Measurements from ENCODE around the gene PASK. TPM values are rescaled to one million over a fixed set of nuclear protein-coding genes. Genes with fewer than 3 reads are reported as not detected.

Gene PASK
- total RNA-seq, 1 donor from 2014 or later: 15.7 TPM

DNA sequence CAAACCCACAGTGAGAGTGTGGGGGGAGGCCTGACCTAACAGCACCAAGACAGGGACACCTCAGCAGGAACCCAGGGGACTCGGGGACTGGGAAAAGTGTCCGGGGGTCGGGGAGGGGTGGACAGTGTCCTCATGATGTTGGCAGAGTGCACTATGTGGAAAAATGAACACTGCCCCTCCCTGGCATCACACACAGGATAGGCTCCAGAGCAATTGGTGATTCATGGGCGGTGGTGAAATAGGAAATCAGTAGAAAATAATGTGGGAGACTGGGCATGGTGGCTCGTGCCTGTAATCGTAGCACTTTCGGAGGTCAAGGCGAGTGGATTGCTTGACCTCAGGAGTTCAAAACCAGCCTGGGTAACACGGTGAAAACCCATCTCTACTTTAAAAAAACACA, 35.6 kb upstream of the PASK start:
- no peak overlapping the region for H3K27ac ChIP-seq
- TF ChIP-seq, protein P1, sequence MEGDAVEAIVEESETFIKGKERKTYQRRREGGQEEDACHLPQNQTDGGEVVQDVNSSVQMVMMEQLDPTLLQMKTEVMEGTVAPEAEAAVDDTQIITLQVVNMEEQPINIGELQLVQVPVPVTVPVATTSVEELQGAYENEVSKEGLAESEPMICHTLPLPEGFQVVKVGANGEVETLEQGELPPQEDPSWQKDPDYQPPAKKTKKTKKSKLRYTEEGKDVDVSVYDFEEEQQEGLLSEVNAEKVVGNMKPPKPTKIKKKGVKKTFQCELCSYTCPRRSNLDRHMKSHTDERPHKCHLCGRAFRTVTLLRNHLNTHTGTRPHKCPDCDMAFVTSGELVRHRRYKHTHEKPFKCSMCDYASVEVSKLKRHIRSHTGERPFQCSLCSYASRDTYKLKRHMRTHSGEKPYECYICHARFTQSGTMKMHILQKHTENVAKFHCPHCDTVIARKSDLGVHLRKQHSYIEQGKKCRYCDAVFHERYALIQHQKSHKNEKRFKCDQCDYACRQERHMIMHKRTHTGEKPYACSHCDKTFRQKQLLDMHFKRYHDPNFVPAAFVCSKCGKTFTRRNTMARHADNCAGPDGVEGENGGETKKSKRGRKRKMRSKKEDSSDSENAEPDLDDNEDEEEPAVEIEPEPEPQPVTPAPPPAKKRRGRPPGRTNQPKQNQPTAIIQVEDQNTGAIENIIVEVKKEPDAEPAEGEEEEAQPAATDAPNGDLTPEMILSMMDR (IDR thresholded peaks at IDR 0.05): no peak
- H3K9me3 ChIP-seq: no peaks in the 10 kb centered on the region
- peaks cover 20% of the 10 kb centered on the region for H3K36me3 ChIP-seq
- H3K27me3 ChIP-seq: no peaks in the 10 kb centered on the region
- no peaks in the 10 kb centered on the region for H3K4me1 ChIP-seq
- ATAC-seq (no peak), DNase-seq (no peak)
- intact Hi-C loops (cut with DNase I): no loop called here
- no peak overlapping the region for H3K4me3 ChIP-seq

DNA sequence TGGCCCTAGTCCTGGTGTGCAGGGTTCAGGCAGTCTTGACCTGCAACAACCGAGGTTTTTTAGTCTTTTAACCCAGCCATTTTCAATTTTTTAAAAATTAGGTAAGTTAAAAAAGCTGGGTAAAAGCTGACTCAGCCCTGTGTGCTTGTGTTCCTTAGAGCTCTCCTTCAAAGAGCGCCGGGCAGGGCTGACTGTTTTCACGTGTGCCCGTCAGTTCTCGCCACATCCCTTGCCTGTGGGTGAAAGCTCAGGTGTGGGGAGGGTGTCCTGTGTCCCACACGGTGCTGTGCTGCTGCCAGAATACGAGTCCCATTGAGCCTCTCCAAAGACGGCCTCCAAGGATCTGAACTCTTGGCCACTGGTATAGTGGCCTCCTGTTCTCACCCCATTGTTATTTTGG, 33.9 kb upstream of the PASK start:
- ATAC-seq (no peak), DNase-seq (no peak)
- Histone ChIP-seq H3K27me3 (no peaks in the 10 kb centered on the region), H3K27ac (no peak overlapping the region), H3K4me3 (no peak overlapping the region), H3K36me3 (peaks cover 30% of the 10 kb centered on the region), H3K4me1 (no peaks in the 10 kb centered on the region), H3K9me3 (no peaks in the 10 kb centered on the region)
- TF ChIP-seq, protein P1 (IDR thresholded peaks at IDR 0.05): no peak
- intact Hi-C loops (cut with DNase I): no loop called here

DNA sequence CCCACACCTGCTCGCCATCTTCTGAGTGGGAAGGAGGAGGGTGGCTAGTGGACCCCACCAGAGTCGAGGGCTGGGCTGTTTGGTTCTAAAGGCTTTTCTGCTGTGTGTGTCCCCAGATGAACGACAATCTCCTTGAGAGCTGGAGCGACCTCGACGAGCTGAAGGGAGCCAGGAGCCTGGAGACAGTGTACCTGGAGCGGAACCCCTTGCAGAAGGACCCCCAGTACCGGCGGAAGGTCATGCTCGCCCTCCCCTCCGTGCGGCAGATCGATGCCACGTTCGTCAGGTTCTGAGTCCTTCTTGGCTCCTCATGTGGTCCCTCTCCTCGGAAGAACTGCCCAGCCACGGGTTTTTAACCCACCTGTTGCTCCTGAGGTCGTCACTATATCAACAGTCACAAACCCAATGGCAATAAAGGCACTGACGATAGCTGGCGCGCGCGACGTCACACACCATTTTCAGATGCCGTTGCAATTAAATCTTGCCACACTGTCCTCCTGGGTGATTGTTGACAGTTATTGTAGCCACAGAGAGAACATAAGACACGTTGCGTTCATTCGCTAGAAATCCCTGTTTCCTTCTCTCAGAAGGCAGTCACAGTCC, 33.4 kb upstream of the PASK start:
- Histone ChIP-seq H3K27me3 (no peaks in the 10 kb centered on the region), H3K27ac (no peak overlapping the region), H3K9me3 (no peaks in the 10 kb centered on the region), H3K4me3 (no peak overlapping the region), H3K36me3 (peaks cover 36% of the 10 kb centered on the region), H3K4me1 (no peaks in the 10 kb centered on the region)
- DNase-seq: no peak
- intact Hi-C loops (cut with DNase I): no loop called here
- ATAC-seq: no peak
- TF ChIP-seq, protein P1 (IDR thresholded peaks at IDR 0.05): no peak

DNA sequence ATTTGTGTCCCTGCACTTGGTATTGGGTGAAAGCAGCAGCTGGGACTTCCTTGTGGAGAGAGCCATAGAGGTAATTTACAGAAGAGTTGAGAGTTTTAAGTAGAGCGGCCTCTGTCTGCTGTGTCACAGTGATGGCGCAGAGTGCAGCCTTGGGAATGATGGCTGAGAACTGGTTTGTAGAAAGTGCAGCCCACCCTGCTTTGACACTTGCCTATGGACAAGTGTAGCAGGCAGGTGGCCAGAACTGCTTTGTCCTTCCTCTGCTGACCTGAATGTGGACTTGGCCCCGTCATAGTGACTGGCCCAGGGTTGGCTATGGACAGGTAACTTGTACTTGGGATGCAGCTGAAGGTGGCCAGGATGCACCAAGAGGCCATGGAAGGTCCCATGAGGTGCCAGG, 32.9 kb upstream of the PASK start:
- intact Hi-C loops (cut with DNase I): no loop called here
- no peaks in the 10 kb centered on the region for H3K4me1 ChIP-seq
- H3K4me3 ChIP-seq: no peak overlapping the region
- H3K27ac ChIP-seq: no peak overlapping the region
- peaks cover 37% of the 10 kb centered on the region for H3K36me3 ChIP-seq
- DNase-seq (no peak), ATAC-seq (no peak)
- TF ChIP-seq, protein P1 (IDR thresholded peaks at IDR 0.05): no peak
- no peaks in the 10 kb centered on the region for H3K9me3 ChIP-seq
- no peaks in the 10 kb centered on the region for H3K27me3 ChIP-seq

DNA sequence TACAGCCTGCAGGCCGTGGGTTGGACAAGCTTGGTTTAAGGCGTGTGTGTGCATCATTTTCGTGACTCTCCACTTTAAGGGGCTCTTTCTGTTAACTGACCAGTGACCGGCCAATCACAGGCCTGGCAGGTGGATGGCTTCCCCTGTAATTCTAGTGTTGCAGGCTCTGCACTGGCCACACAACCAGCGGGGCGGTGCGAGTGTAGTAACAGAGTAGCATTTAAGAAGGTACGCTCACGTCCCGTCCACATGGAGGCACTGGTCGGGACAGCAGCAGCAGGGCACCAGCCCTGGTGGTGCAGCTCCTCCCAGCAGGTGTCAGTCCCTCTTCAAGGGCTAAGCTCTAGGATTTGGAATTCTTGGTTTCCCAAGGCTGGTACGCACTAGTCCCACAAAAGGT, 31.2 kb upstream of the PASK start:
- intact Hi-C loops (cut with DNase I): no loop called here
- Histone ChIP-seq H3K9me3 (no peaks in the 10 kb centered on the region), H3K27ac (no peak overlapping the region), H3K36me3 (peaks cover 47% of the 10 kb centered on the region), H3K27me3 (no peaks in the 10 kb centered on the region), H3K4me1 (no peaks in the 10 kb centered on the region), H3K4me3 (no peak overlapping the region)
- ATAC-seq (no peak), DNase-seq (no peak)
- TF ChIP-seq, protein P1 (IDR thresholded peaks at IDR 0.05): no peak

DNA sequence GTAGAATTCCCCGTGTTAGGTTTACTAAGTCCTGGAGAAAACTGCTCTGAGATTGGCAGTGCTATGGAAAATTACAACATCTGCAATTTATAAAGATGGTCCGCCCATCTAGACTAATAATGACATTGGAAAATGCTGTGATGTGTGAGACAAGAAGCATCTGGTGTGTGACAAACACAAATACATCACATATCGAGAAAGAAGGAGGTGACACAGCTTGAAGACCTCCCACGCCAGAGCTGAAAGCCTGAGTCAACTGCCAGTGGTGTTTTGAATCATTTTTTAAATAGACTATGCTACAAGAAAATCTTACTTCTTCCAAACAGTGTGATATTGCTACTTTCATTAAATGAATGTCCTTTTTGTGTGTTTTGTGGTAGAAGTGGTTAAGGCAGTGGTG, 30.6 kb upstream of the PASK start:
- no peak for ATAC-seq
- TF ChIP-seq, protein P1 (IDR thresholded peaks at IDR 0.05): no peak
- intact Hi-C loops (cut with DNase I): no loop called here

More for the DNA sequence above, 30.6 kb upstream of the PASK start:
- Histone ChIP-seq H3K9me3 (no peaks in the 10 kb centered on the region), H3K27me3 (no peaks in the 10 kb centered on the region), H3K4me1 (no peaks in the 10 kb centered on the region), H3K4me3 (no peak overlapping the region), H3K27ac (no peak overlapping the region), H3K36me3 (peaks cover 53% of the 10 kb centered on the region)
- DNase-seq: no peak
